RWPE2 (cell line): ENCODE measurements around the gene OPA1.

Experiments
- ATAC-seq: fragments of 200-7000 bp; cut with Tn5 transposase; 3 replicates; pipeline ENCODE4 v1.9.1; 2021; ENCODE audit warnings: low read depth
- DNase-seq: peaks from one replicate; pipeline ENCODE4 v3.0.0-alpha.2; 2020; ENCODE audit warnings: low spot score
- H3K27ac ChIP-seq: fragments of 450-650 bp; 2 replicates; pipeline ENCODE4 v1.5.1; 2017; ENCODE audit warnings: mild to moderate bottlenecking; ENCODE audit not compliant: poor library complexity, severe bottlenecking
- H3K27me3 ChIP-seq: fragments of 250-450 bp; sonication (Bioruptor Pico); 2 replicates; pipeline ENCODE4 v1.5.1; 2021; ENCODE audit warnings: mild to moderate bottlenecking, moderate library complexity; ENCODE audit not compliant: insufficient read depth, poor library complexity, severe bottlenecking
- H3K36me3 ChIP-seq: fragments of 250-450 bp; sonication (Bioruptor Pico); 2 replicates; pipeline ENCODE4 v1.5.1; 2020; ENCODE audit warnings: low read depth, mild to moderate bottlenecking, moderate library complexity
- H3K4me1 ChIP-seq: fragments of 250-450 bp; sonication (Bioruptor Pico); 2 replicates; pipeline ENCODE4 v1.5.1; 2021; ENCODE audit warnings: mild to moderate bottlenecking, moderate library complexity; ENCODE audit not compliant: insufficient read depth, poor library complexity, severe bottlenecking
- H3K4me3 ChIP-seq: fragments of 250-450 bp; sonication (Bioruptor Pico); 2 replicates; pipeline ENCODE4 v1.5.1; 2021; ENCODE audit warnings: mild to moderate bottlenecking, moderate library complexity; ENCODE audit not compliant: severe bottlenecking
- H3K9me3 ChIP-seq: fragments of 250-450 bp; sonication (Bioruptor Pico); 2 replicates; pipeline ENCODE4 v1.5.1; 2021; ENCODE audit warnings: mild to moderate bottlenecking, moderate library complexity; ENCODE audit not compliant: severe bottlenecking
- TF ChIP-seq, protein P1 (sequence below): fragments of 450-650 bp; IDR thresholded peaks from one replicate; pipeline ENCODE4 v1.5.1; 2017; ENCODE audit warnings: mild to moderate bottlenecking, moderate library complexity; ENCODE audit not compliant: poor library complexity, severe bottlenecking

Gene OPA1

DNA sequence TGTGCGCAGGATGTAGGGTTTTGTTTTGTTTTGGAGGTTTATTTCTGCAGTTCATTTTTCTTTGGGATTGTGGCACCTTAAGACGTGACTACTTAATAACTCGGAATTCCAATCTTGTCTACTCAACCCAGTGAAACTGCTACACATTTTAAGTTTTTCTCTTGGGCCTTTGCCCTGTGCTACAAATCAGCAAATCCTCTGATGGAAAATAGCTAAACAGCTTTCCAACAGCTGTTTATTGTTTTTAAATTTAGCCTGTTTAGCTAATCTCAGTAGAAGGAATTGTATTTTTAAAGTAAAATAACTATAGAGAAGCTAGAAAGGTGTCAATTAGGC, 48.4 kb downstream of the OPA1 start:
- H3K36me3 ChIP-seq = peaks cover 95% of the 10 kb centered on the region
- no peaks in the 10 kb centered on the region for H3K27me3 ChIP-seq
- H3K27ac ChIP-seq = no peak overlapping the region
- ATAC-seq = no peak
- TF ChIP-seq, protein P1, sequence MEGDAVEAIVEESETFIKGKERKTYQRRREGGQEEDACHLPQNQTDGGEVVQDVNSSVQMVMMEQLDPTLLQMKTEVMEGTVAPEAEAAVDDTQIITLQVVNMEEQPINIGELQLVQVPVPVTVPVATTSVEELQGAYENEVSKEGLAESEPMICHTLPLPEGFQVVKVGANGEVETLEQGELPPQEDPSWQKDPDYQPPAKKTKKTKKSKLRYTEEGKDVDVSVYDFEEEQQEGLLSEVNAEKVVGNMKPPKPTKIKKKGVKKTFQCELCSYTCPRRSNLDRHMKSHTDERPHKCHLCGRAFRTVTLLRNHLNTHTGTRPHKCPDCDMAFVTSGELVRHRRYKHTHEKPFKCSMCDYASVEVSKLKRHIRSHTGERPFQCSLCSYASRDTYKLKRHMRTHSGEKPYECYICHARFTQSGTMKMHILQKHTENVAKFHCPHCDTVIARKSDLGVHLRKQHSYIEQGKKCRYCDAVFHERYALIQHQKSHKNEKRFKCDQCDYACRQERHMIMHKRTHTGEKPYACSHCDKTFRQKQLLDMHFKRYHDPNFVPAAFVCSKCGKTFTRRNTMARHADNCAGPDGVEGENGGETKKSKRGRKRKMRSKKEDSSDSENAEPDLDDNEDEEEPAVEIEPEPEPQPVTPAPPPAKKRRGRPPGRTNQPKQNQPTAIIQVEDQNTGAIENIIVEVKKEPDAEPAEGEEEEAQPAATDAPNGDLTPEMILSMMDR = no peak
- no peak for DNase-seq
- H3K4me3 ChIP-seq = no peak overlapping the region
- H3K9me3 ChIP-seq = no peaks in the 10 kb centered on the region
- no peaks in the 10 kb centered on the region for H3K4me1 ChIP-seq

DNA sequence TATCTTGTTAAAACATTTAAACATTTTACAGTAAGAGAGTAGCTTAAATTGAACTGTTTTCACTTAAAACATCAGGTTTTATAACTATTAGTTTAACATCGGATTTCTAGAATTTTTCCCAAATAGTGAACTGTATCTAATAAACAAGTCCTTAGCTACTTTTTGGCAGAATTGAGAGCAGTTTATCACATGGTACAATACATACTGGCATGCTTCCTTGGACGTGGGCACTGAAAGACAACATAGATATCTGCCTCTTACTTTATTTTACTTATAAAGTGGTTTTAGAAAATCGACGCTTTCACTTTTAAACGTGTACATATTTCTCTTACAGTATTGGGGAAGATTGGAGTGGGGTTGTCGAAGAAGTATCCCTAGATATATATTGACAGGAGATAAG, 52.8 kb downstream of the OPA1 start:
- no peak overlapping the region for H3K27ac ChIP-seq
- H3K9me3 ChIP-seq = no peaks in the 10 kb centered on the region
- TF ChIP-seq, protein P1 = no peak
- H3K4me3 ChIP-seq = no peak overlapping the region
- H3K4me1 ChIP-seq = no peaks in the 10 kb centered on the region
- no peak for DNase-seq
- peaks cover 97% of the 10 kb centered on the region for H3K36me3 ChIP-seq
- ATAC-seq = no peak
- H3K27me3 ChIP-seq = no peaks in the 10 kb centered on the region

DNA sequence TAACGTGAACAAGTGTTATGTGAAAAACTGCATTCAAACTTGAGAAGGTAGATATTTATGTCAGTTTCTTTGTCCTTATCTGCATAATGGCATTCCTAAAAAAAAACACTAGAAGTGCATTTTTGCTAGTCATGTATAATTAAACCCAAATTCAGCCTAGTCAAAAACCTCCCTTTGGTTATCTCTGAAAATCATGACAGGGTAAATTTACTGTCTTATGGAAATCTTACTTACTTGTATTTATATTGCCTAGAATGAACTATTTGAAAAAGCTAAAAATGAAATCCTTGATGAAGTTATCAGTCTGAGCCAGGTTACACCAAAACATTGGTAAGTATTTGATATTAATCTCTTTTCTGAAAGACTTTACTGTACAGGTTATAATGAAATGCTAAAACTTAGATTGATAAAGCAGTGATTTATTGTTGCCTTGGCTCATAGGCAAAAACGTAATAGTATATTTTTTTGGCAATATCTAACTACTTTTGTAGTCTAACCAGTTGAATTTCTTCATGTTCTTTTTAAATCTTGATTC, 55.6 kb downstream of the OPA1 start:
- no peak for DNase-seq
- no peaks in the 10 kb centered on the region for H3K9me3 ChIP-seq
- no peak overlapping the region for H3K4me3 ChIP-seq
- H3K27me3 ChIP-seq = no peaks in the 10 kb centered on the region
- no peak for ATAC-seq
- TF ChIP-seq, protein P1 = no peak
- no peak overlapping the region for H3K27ac ChIP-seq
- H3K4me1 ChIP-seq = no peaks in the 10 kb centered on the region
- H3K36me3 ChIP-seq = peaks cover 87% of the 10 kb centered on the region

DNA sequence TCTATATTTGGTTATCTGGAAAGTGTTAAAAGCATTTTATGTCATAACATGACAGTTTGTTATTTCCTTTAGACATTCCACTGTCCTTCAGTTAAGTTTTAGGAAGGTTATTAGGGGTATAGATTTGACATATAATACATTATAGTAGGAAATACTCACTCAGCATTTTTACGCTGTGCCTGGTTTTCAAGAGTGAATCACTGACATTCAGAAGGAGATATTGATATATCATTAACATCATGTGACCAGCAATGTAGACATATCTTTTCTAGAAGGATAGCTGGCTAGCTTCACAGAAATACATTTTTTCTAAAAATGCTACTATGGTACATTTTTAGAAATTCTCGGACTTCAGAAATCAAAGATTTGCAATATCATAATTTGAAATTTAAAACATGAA, 57.6 kb downstream of the OPA1 start:
- TF ChIP-seq, protein P1 = no peak
- Histone ChIP-seq H3K27me3 (no peaks in the 10 kb centered on the region), H3K4me3 (no peak overlapping the region), H3K27ac (no peak overlapping the region), H3K9me3 (no peaks in the 10 kb centered on the region), H3K36me3 (peaks cover 83% of the 10 kb centered on the region), H3K4me1 (no peaks in the 10 kb centered on the region)
- DNase-seq (no peak), ATAC-seq (no peak)

DNA sequence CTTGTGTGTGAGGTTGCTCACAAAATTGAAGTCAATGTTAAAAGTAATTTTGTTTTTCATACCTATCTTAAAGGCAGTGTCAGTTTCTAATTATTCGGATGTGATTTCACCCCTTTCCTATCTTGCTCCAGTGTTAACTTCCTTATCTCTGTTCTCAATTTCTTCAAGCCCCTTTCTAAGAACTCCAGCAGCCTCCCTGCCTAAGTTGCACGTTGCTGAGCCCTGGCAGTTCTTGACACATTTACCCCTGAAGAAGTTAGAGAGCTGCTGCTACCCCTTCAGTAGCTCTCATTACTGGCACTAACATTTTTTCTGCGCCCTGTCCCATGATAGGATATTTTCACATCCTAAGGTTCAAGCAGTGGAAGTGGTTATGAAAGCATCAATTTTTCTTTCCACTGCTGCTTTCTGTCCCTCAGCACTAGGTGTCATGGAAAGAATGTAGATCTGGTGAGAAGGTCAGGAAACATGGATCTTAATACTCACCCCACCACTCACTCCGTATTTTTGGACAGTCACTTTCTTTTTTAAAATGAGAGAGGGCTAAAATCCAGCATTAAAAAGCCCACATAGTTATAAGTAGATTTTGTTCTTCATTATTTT, 62.9 kb downstream of the OPA1 start:
- Histone ChIP-seq H3K36me3 (peaks cover 75% of the 10 kb centered on the region), H3K9me3 (no peaks in the 10 kb centered on the region), H3K4me1 (no peaks in the 10 kb centered on the region), H3K4me3 (no peak overlapping the region), H3K27me3 (no peaks in the 10 kb centered on the region), H3K27ac (no peak overlapping the region)
- ATAC-seq = no peak
- TF ChIP-seq, protein P1 = no peak
- no peak for DNase-seq
